BE2C (cell line): ENCODE data around the gene ADK.

Experiments
- DNase-seq: peaks from one replicate; pipeline ENCODE4 v3.0.0-alpha.2; 2020
- H3K27me3 ChIP-seq: fragments of 250-450 bp; sonication (Bioruptor Pico); 2 replicates; pipeline ENCODE4 v1.5.1; 2020; ENCODE audit warnings: mild to moderate bottlenecking
- H3K36me3 ChIP-seq: fragments of 250-450 bp; sonication (Bioruptor Pico); 2 replicates; pipeline ENCODE4 v1.5.1; 2020; ENCODE audit warnings: mild to moderate bottlenecking
- H3K4me1 ChIP-seq: fragments of 250-450 bp; sonication (Bioruptor Pico); 2 replicates; pipeline ENCODE4 v1.5.1; 2020
- H3K4me3 ChIP-seq: 2 replicates; pipeline ENCODE4 v1.5.1; 2011; ENCODE audit warnings: low read depth, low read length
- H3K9me3 ChIP-seq: fragments of 250-450 bp; sonication (Bioruptor Pico); 2 replicates; pipeline ENCODE4 v1.5.1; 2020
- CTCF ChIP-seq: IDR thresholded peaks from 2 replicates; pipeline ENCODE4 v1.5.1; 2012; ENCODE audit warnings: mild to moderate bottlenecking, low read depth, low read length

The ADK gene

GRCh38 chr10:74118804-74119203 is 32.2 kb upstream of the ADK start:
- Histone ChIP-seq H3K27me3 (no peaks in the 10 kb centered on the region), H3K36me3 (peaks cover 78% of the 10 kb centered on the region), H3K4me3 (no peak overlapping the region), H3K9me3 (no peaks in the 10 kb centered on the region), H3K4me1 (peaks cover 8% of the 10 kb centered on the region)
- TF ChIP-seq CTCF, result no peak
- no peak for DNase-seq

GRCh38 chr10:74120911-74121310 is 30.1 kb upstream of the ADK start:
- Histone ChIP-seq H3K9me3 (no peaks in the 10 kb centered on the region), H3K36me3 (peaks cover 77% of the 10 kb centered on the region), H3K4me3 (no peak overlapping the region), H3K4me1 (no peaks in the 10 kb centered on the region), H3K27me3 (no peaks in the 10 kb centered on the region)
- no peak for TF ChIP-seq CTCF
- no peak for DNase-seq

DNA sequence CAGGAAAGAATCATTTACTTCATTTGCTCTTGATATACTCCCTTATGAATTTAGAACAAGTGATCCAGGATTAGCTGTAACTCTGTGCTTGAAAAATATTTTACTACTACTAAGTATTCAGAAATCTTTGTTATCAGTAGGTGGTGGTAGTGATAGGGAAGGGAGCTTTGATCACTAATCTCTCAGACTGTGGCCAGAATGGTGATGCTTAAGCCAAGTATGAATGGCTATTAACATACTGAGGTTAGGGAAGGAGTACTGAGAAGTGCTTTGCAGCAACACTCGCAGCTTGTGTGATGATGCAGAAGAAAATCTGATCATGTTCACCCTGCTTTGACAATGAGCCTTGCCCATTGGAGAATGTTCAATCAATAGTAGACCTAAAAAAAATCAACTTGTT is 29.7 kb upstream of the ADK start:
- Histone ChIP-seq H3K9me3 (no peaks in the 10 kb centered on the region), H3K27me3 (no peaks in the 10 kb centered on the region), H3K36me3 (peaks cover 78% of the 10 kb centered on the region), H3K4me1 (no peaks in the 10 kb centered on the region), H3K4me3 (no peak overlapping the region)
- TF ChIP-seq CTCF, result no peak
- no peak for DNase-seq

DNA sequence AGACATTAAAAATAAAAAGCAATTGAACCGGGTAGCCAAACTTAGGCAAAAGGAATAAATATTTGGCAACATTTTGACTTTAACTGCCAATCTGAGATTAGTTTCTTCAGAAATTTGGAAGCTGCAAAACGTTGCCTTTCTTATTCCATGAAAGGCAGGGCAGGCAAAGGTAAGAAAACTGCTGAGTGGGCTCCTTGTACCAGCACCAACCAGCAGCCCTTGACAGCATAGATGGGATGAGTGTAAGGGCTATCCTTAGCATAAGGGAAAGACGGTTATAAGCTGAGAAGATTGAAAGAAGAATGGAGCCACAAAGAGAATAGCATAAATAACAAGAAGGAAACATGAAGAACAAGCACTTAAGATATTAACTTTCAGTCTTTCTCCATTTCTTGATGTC is 29.0 kb upstream of the ADK start:
- H3K4me3 ChIP-seq, result no peak overlapping the region
- H3K36me3 ChIP-seq, result peaks cover 79% of the 10 kb centered on the region
- TF ChIP-seq CTCF, result no peak
- no peaks in the 10 kb centered on the region for H3K4me1 ChIP-seq
- no peak for DNase-seq
- no peaks in the 10 kb centered on the region for H3K9me3 ChIP-seq
- H3K27me3 ChIP-seq, result no peaks in the 10 kb centered on the region

- no peak overlapping the region for H3K4me3 ChIP-seq
- no peak for TF ChIP-seq CTCF
- no peak for DNase-seq
- H3K27me3 ChIP-seq, result no peaks in the 10 kb centered on the region
- H3K4me1 ChIP-seq, result no peaks in the 10 kb centered on the region
- no peaks in the 10 kb centered on the region for H3K9me3 ChIP-seq
- peaks cover 77% of the 10 kb centered on the region for H3K36me3 ChIP-seq
Observed at GRCh38 chr10:74123081-74123480, 27.9 kb upstream of the ADK start.

- no peak overlapping the region for H3K4me3 ChIP-seq
- H3K9me3 ChIP-seq, result no peaks in the 10 kb centered on the region
- H3K27me3 ChIP-seq, result no peaks in the 10 kb centered on the region
- no peaks in the 10 kb centered on the region for H3K4me1 ChIP-seq
- DNase-seq, result no peak
- TF ChIP-seq CTCF, result no peak
- H3K36me3 ChIP-seq, result peaks cover 60% of the 10 kb centered on the region
Observed at GRCh38 chr10:74133923-74134820, 16.8 kb upstream of the ADK start.
